CMK (cell line): Measurements from ENCODE around the gene LMTK3.

Experiments
- DNase-seq: peaks from one replicate; pipeline ENCODE4 v3.0.0-alpha.2; 2010; ENCODE audit warnings: low read depth

The LMTK3 gene

GRCh38 chr19:48511800-48512503 lies at the start of gene LMTK3:
Gene LMTK3 (minus strand): TSS chr19:48511835. CDS start chr19:48511576, 259 bp downstream.
- DNase-seq, result no peak

GRCh38 chr19:48561412-48561811 lies 49.8 kb upstream of the LMTK3 start:
- no peak for DNase-seq

GRCh38 chr19:48560095-48560530 lies 48.5 kb upstream of the LMTK3 start:
- no peak for DNase-seq

- no peak for DNase-seq
Measured at GRCh38 chr19:48558018-48558684, 46.5 kb upstream of the LMTK3 start.

GRCh38 chr19:48556825-48557224 lies 45.2 kb upstream of the LMTK3 start:
- DNase-seq, result no peak

- DNase-seq, result no peak
Measured at GRCh38 chr19:48556163-48556562, 44.5 kb upstream of the LMTK3 start.

- no peak for DNase-seq
Measured at GRCh38 chr19:48554385-48555091, 42.9 kb upstream of the LMTK3 start.

GRCh38 chr19:48553676-48554384 lies 42.2 kb upstream of the LMTK3 start:
- DNase-seq, result no peak

- no peak for DNase-seq
Measured at GRCh38 chr19:48552406-48553322, 41.0 kb upstream of the LMTK3 start.

- DNase-seq, result no peak
Measured at GRCh38 chr19:48551437-48552302, 40.0 kb upstream of the LMTK3 start, which contains the start of gene SULT2B1. Gene SULT2B1 (plus strand): TSS chr19:48552172. CDS start chr19:48552253, 81 bp downstream.

- no peak for DNase-seq
Measured at GRCh38 chr19:48549380-48549779, 37.7 kb upstream of the LMTK3 start.

GRCh38 chr19:48548253-48548911 lies 36.7 kb upstream of the LMTK3 start:
- DNase-seq, result no peak

- DNase-seq, result no peak
Measured at GRCh38 chr19:48547722-48548121, 36.1 kb upstream of the LMTK3 start.

GRCh38 chr19:48544856-48545750 lies 33.5 kb upstream of the LMTK3 start:
- no peak for DNase-seq

- peak; percentile 44 for DNase-seq
Measured at GRCh38 chr19:48543121-48543710, 31.6 kb upstream of the LMTK3 start.

GRCh38 chr19:48541813-48542212 lies 30.2 kb upstream of the LMTK3 start:
- no peak for DNase-seq

- no peak for DNase-seq
Measured at GRCh38 chr19:48540110-48540509, 28.5 kb upstream of the LMTK3 start.

- no peak for DNase-seq
Measured at GRCh38 chr19:48539503-48540096, 28.0 kb upstream of the LMTK3 start.
